ENCODE results near the gene TMEM35B.
"Not testable (repeated sequence)": the region's sequence is repeated elsewhere in the genome, so short reads cannot be mapped to it uniquely, and the experiment has no call there.

The TMEM35B gene

GRCh38 chr1:34994878-34995277 is 9.7 kb upstream of the TMEM35B start:
- Histone ChIP-seq H3K36me3 (ENCODE audit: insufficient read depth, low read length) (peaks cover 23% of the 10 kb centered on the region), H3K9me3 (ENCODE audit: insufficient read depth, low read length, severe bottlenecking) (no peaks in the 10 kb centered on the region), H3K4me3 (ENCODE audit: low read depth in 1 of 2, low read length in 2 of 2) (no peak overlapping the region), H3K27me3 (ENCODE audit: insufficient read depth, low read length, poor library complexity) (no peaks in the 10 kb centered on the region), H2AFZ (ENCODE audit: low read depth, low read length) (no peak overlapping the region), H3K4me2 (ENCODE audit: insufficient read depth, low read length) (no peak overlapping the region), H3K27ac (ENCODE audit: low read length) (no peak overlapping the region), H3K9ac (ENCODE audit: low read depth, low read length) (no peak overlapping the region), H4K20me1 (ENCODE audit: insufficient read depth, low read length) (no peaks in the 10 kb centered on the region), H3K4me1 (ENCODE audit: insufficient read depth, low read length) (no peaks in the 10 kb centered on the region), H3K79me2 (ENCODE audit: insufficient read depth, low read length) (no peaks in the 10 kb centered on the region)
- TF ChIP-seq EZH2 (IDR thresholded peaks at IDR 0.05; ENCODE audit: borderline replicate concordance, low read depth, low read length, severe bottlenecking) (no peak), CTCF (IDR thresholded peaks at IDR 0.05; ENCODE audit: borderline replicate concordance, extremely low read depth, low read length, poor library complexity, severe bottlenecking) (no peak)
- DNase-seq (no peak), ATAC-seq (ENCODE audit: insufficient read depth, low read depth) (no peak)

- DNase-seq (no peak), ATAC-seq (ENCODE audit: insufficient read depth, low read depth) (no peak)
- Histone ChIP-seq H3K36me3 (ENCODE audit: insufficient read depth, low read length) (peaks cover 13% of the 10 kb centered on the region), H3K27me3 (ENCODE audit: insufficient read depth, low read length, poor library complexity) (no peaks in the 10 kb centered on the region), H3K4me2 (ENCODE audit: insufficient read depth, low read length) (no peak overlapping the region), H3K4me1 (ENCODE audit: insufficient read depth, low read length) (peaks cover 21% of the 10 kb centered on the region), H3K4me3 (ENCODE audit: low read depth in 1 of 2, low read length in 2 of 2) (no peak overlapping the region), H3K9me3 (ENCODE audit: insufficient read depth, low read length, severe bottlenecking) (no peaks in the 10 kb centered on the region), H2AFZ (ENCODE audit: low read depth, low read length) (no peak overlapping the region), H3K9ac (ENCODE audit: low read depth, low read length) (no peak overlapping the region), H3K27ac (ENCODE audit: low read length) (no peak overlapping the region), H3K79me2 (ENCODE audit: insufficient read depth, low read length) (peaks cover 18% of the 10 kb centered on the region), H4K20me1 (ENCODE audit: insufficient read depth, low read length) (no peaks in the 10 kb centered on the region)
- TF ChIP-seq EZH2 (IDR thresholded peaks at IDR 0.05; ENCODE audit: borderline replicate concordance, low read depth, low read length, severe bottlenecking) (no peak), CTCF (IDR thresholded peaks at IDR 0.05; ENCODE audit: borderline replicate concordance, extremely low read depth, low read length, poor library complexity, severe bottlenecking) (no peak)
Observed at GRCh38 chr1:34988581-34988980, 3.4 kb upstream of the TMEM35B start.

- H3K36me3 ChIP-seq (ENCODE audit: insufficient read depth, low read length), result peaks cover 13% of the 10 kb centered on the region
- peaks cover 24% of the 10 kb centered on the region for H3K4me1 ChIP-seq (ENCODE audit: insufficient read depth, low read length)
- no peak overlapping the region for H3K4me2 ChIP-seq (ENCODE audit: insufficient read depth, low read length)
- DNase-seq (no peak), ATAC-seq (ENCODE audit: insufficient read depth, low read depth) (no peak)
- no peaks in the 10 kb centered on the region for H3K9me3 ChIP-seq (ENCODE audit: insufficient read depth, low read length, severe bottlenecking)
- H4K20me1 ChIP-seq (ENCODE audit: insufficient read depth, low read length), result no peaks in the 10 kb centered on the region
- H2AFZ ChIP-seq (ENCODE audit: low read depth, low read length), result no peak overlapping the region
- H3K4me3 ChIP-seq (ENCODE audit: low read depth in 1 of 2, low read length in 2 of 2), result no peak overlapping the region
- TF ChIP-seq CTCF (IDR thresholded peaks at IDR 0.05; ENCODE audit: borderline replicate concordance, extremely low read depth, low read length, poor library complexity, severe bottlenecking) (no peak), EZH2 (IDR thresholded peaks at IDR 0.05; ENCODE audit: borderline replicate concordance, low read depth, low read length, severe bottlenecking) (no peak)
- peaks cover 20% of the 10 kb centered on the region for H3K79me2 ChIP-seq (ENCODE audit: insufficient read depth, low read length)
- no peak overlapping the region for H3K27ac ChIP-seq (ENCODE audit: low read length)
- no peak overlapping the region for H3K9ac ChIP-seq (ENCODE audit: low read depth, low read length)
- H3K27me3 ChIP-seq (ENCODE audit: insufficient read depth, low read length, poor library complexity), result no peaks in the 10 kb centered on the region
Observed at GRCh38 chr1:34988147-34988546, 3.0 kb upstream of the TMEM35B start.

GRCh38 chr1:34987018-34987417 is 1.9 kb upstream of the TMEM35B start:
- H3K79me2 ChIP-seq (ENCODE audit: insufficient read depth, low read length), result peaks cover 24% of the 10 kb centered on the region
- TF ChIP-seq EZH2 (IDR thresholded peaks at IDR 0.05; ENCODE audit: borderline replicate concordance, low read depth, low read length, severe bottlenecking) (no peak), CTCF (IDR thresholded peaks at IDR 0.05; ENCODE audit: borderline replicate concordance, extremely low read depth, low read length, poor library complexity, severe bottlenecking) (no peak)
- DNase-seq, result no peak

GRCh38 chr1:34985609-34985904 is 410 bp upstream of the TMEM35B start:
- H2AFZ ChIP-seq (ENCODE audit: low read depth, low read length), result peak overlapping the region; percentile 100
- peaks cover 31% of the 10 kb centered on the region for H3K4me1 ChIP-seq (ENCODE audit: insufficient read depth, low read length)
- peak overlapping the region; percentile 56 to 94; a peak in 3 of 4 replicates for H3K4me3 ChIP-seq (ENCODE audit: low read depth in 1 of 2, low read length in 2 of 2)

More at GRCh38 chr1:34987018-34987417, 1.9 kb upstream of the TMEM35B start:
- Histone ChIP-seq H3K27me3 (ENCODE audit: insufficient read depth, low read length, poor library complexity) (no peaks in the 10 kb centered on the region), H3K4me2 (ENCODE audit: insufficient read depth, low read length) (no peak overlapping the region), H4K20me1 (ENCODE audit: insufficient read depth, low read length) (no peaks in the 10 kb centered on the region), H3K36me3 (ENCODE audit: insufficient read depth, low read length) (peaks cover 12% of the 10 kb centered on the region), H2AFZ (ENCODE audit: low read depth, low read length) (no peak overlapping the region), H3K9ac (ENCODE audit: low read depth, low read length) (no peak overlapping the region), H3K27ac (ENCODE audit: low read length) (no peak overlapping the region), H3K4me3 (ENCODE audit: low read depth in 1 of 2, low read length in 2 of 2) (no peak overlapping the region), H3K4me1 (ENCODE audit: insufficient read depth, low read length) (peaks cover 31% of the 10 kb centered on the region), H3K9me3 (ENCODE audit: insufficient read depth, low read length, severe bottlenecking) (no peaks in the 10 kb centered on the region)
- no peak for ATAC-seq (ENCODE audit: insufficient read depth, low read depth)

More at GRCh38 chr1:34985609-34985904, 410 bp upstream of the TMEM35B start:
- H3K27ac ChIP-seq (ENCODE audit: low read length), result peak overlapping the region; percentile 90
- not testable (repeated sequence) for H3K27me3 ChIP-seq (ENCODE audit: insufficient read depth, low read length, poor library complexity); H3K9me3 ChIP-seq (ENCODE audit: insufficient read depth, low read length, severe bottlenecking); DNase-seq; H4K20me1 ChIP-seq (ENCODE audit: insufficient read depth, low read length); ATAC-seq (ENCODE audit: insufficient read depth, low read depth)
- peaks cover 11% of the 10 kb centered on the region for H3K36me3 ChIP-seq (ENCODE audit: insufficient read depth, low read length)
- peaks cover 26% of the 10 kb centered on the region for H3K79me2 ChIP-seq (ENCODE audit: insufficient read depth, low read length)
- peak overlapping the region; percentile 71 for H3K4me2 ChIP-seq (ENCODE audit: insufficient read depth, low read length)
- peak overlapping the region; percentile 80 for H3K9ac ChIP-seq (ENCODE audit: low read depth, low read length)

All from DND-41 (cell line).